Activated CD8-positive, alpha-beta T cell treated with anti-CD3 and anti-CD28 coated beads, Interleukin-2, amount 10 ng/mL, durations not matched to agents 7 days and 5 days (primary cell): ENCODE measurements around the gene CACNA2D3. TPM values are rescaled to one million over a fixed set of nuclear protein-coding genes. Genes with fewer than 3 reads are reported as not detected.
A peak's percentile ranks its signal among the peaks of the same experiment; 100 is the strongest.

Source experiments
- ATAC-seq: fragments of 150-1000 bp; cut with Tn5 transposase; one replicate; pipeline ENCODE4 v1.10.0; 2021; ENCODE audit warnings: moderate library complexity
- CTCF ChIA-PET: fragments of 350-600 bp; sonication (Branson Sonifier 250); formaldehyde crosslinking; loops from one replicate; lab custom pipeline; 2021; ENCODE audit warnings: antibody characterized with exemption; lab: Charles Lee
- POLR2A ChIA-PET: fragments of 350-600 bp; sonication (Branson Sonifier 250); formaldehyde crosslinking; loops from one replicate; lab custom pipeline; 2021; ENCODE audit warnings: antibody characterized with exemption; lab: Charles Lee
- DNase-seq: peaks from one replicate; pipeline ENCODE4 v3.0.0-alpha.2; 2020
- H3K27ac Mint-ChIP-seq: one replicate; pipeline ENCODE4 v1.8.0; 2021; ENCODE audit warnings: mild to moderate bottlenecking, mixed read lengths
- H3K27me3 Mint-ChIP-seq: one replicate; pipeline ENCODE4 v1.8.0; 2021; ENCODE audit warnings: low read depth, mixed read lengths
- H3K36me3 Mint-ChIP-seq: one replicate; pipeline ENCODE4 v1.8.0; 2021; ENCODE audit warnings: low read depth, mixed read lengths
- H3K4me1 Mint-ChIP-seq: one replicate; pipeline ENCODE4 v1.8.0; 2021; ENCODE audit warnings: low read depth, mixed read lengths
- H3K4me3 Mint-ChIP-seq: one replicate; pipeline ENCODE4 v1.8.0; 2021; ENCODE audit warnings: mild to moderate bottlenecking, mixed read lengths
- H3K9me3 Mint-ChIP-seq: one replicate; pipeline ENCODE4 v1.8.0; 2022; ENCODE audit warnings: mixed read lengths; ENCODE audit not compliant: insufficient read depth
- total RNA-seq, 2 experiments: library from RNA; stranded (reverse); gene quantifications; one replicate each; pipeline ENCODE4 v1.2.3, GENCODE V29; 2021

Gene CACNA2D3
- total RNA-seq, 2 experiments from 2014 or later, result not detected

GRCh38 chr3:54180921-54181320, 58.6 kb downstream of the CACNA2D3 start:
- ChIA-PET CTCF (no interaction called here), POLR2A (no interaction called here)
- H3K27ac Mint-ChIP-seq, result no peak overlapping the region
- H3K27me3 Mint-ChIP-seq, result no peaks in the 10 kb centered on the region
- no peaks in the 10 kb centered on the region for H3K36me3 Mint-ChIP-seq
- DNase-seq (no peak), ATAC-seq (no peak)
- no peak overlapping the region for H3K4me3 Mint-ChIP-seq
- no peaks in the 10 kb centered on the region for H3K4me1 Mint-ChIP-seq
- no peaks in the 10 kb centered on the region for H3K9me3 Mint-ChIP-seq

GRCh38 chr3:54182242-54182641, 59.9 kb downstream of the CACNA2D3 start:
- CTCF ChIA-PET, result no interaction called here
- ATAC-seq (no peak), DNase-seq (no peak)
- H3K4me3 Mint-ChIP-seq, result no peak overlapping the region
- H3K27me3 Mint-ChIP-seq, result no peaks in the 10 kb centered on the region
- no peaks in the 10 kb centered on the region for H3K4me1 Mint-ChIP-seq
- H3K9me3 Mint-ChIP-seq, result no peaks in the 10 kb centered on the region
- no peak overlapping the region for H3K27ac Mint-ChIP-seq
- no peaks in the 10 kb centered on the region for H3K36me3 Mint-ChIP-seq
- POLR2A ChIA-PET, result no interaction called here

DNA sequence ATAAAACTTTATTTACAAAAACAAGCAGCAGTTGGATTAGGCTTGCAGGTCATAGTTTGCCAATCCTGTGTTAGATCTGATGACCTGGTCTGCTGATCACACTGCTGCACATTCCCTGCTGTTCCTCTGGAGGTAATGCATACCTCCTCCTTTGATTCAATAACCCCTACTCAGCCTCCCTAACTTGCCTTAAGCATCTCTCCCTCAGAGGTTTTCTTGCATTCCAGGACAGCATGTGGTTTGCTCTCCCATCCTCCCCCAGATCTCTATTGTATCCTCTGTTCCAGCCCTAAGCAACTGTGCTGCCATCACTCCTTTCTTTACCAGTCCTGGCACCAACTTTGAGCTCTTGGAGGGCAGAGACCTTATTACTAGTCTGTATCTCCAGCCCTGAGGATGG, 63.4 kb downstream of the CACNA2D3 start:
- ChIA-PET POLR2A (no interaction called here), CTCF (no interaction called here)
- no peaks in the 10 kb centered on the region for H3K4me1 Mint-ChIP-seq
- no peaks in the 10 kb centered on the region for H3K9me3 Mint-ChIP-seq
- no peak overlapping the region for H3K27ac Mint-ChIP-seq
- H3K4me3 Mint-ChIP-seq, result no peak overlapping the region
- H3K27me3 Mint-ChIP-seq, result no peaks in the 10 kb centered on the region
- no peak for DNase-seq
- ATAC-seq, result no peak
- H3K36me3 Mint-ChIP-seq, result no peaks in the 10 kb centered on the region

GRCh38 chr3:54188176-54188791, 65.9 kb downstream of the CACNA2D3 start:
- no peak overlapping the region for H3K27ac Mint-ChIP-seq
- no peak overlapping the region for H3K4me3 Mint-ChIP-seq
- H3K9me3 Mint-ChIP-seq, result no peaks in the 10 kb centered on the region
- H3K4me1 Mint-ChIP-seq, result no peaks in the 10 kb centered on the region
- no peaks in the 10 kb centered on the region for H3K36me3 Mint-ChIP-seq
- DNase-seq (peak; percentile 56), ATAC-seq (peak; percentile 36)
- H3K27me3 Mint-ChIP-seq, result no peaks in the 10 kb centered on the region
- POLR2A ChIA-PET, result no interaction called here
- CTCF ChIA-PET, result no interaction called here

DNA sequence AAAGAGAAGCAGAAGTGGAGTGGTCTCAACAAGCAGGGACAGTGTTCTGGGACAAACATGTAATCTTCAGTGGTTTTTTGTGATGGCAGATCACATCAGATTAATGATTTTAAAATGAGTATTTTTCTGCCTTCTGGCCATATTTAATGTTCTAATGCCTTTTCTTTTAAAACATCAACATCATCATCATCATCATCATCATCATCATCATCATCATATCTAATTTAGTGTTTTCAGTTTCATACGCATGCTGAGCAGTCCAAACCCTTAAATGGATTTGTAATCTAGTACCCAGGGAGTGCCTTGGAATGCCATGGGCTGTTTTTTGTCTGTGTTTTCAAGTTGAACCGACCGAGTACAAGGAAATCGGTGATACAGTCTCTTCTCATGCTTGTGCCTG, 68.9 kb downstream of the CACNA2D3 start:
- Mint-ChIP-seq H3K9me3 (no peaks in the 10 kb centered on the region), H3K36me3 (no peaks in the 10 kb centered on the region), H3K27me3 (no peaks in the 10 kb centered on the region), H3K27ac (no peak overlapping the region), H3K4me3 (no peak overlapping the region), H3K4me1 (no peaks in the 10 kb centered on the region)
- DNase-seq, result no peak
- ChIA-PET CTCF (no interaction called here), POLR2A (no interaction called here)
- no peak for ATAC-seq

DNA sequence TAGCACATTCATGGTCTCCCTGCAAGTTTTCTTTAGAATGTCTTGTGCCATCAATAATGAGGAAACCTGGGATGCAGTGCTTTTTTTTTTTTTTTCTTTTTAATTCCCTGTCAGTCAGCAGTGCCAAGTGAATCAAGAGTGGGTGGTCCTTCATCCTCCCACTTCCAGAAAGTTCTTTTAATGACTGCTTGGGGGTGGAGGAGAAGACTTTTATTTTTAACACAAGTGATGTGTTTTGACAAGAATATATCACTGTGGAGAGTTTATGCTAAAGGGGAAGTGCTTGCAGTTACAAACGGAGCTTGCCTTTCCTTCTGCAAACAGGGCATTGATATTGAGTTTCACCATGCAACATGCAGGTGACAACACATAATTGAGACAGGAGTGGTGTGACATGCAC, 69.7 kb downstream of the CACNA2D3 start:
- H3K9me3 Mint-ChIP-seq, result no peaks in the 10 kb centered on the region
- ATAC-seq, result no peak
- DNase-seq, result no peak
- ChIA-PET CTCF (no interaction called here), POLR2A (no interaction called here)
- no peaks in the 10 kb centered on the region for H3K36me3 Mint-ChIP-seq
- no peak overlapping the region for H3K4me3 Mint-ChIP-seq
- H3K27me3 Mint-ChIP-seq, result no peaks in the 10 kb centered on the region
- H3K4me1 Mint-ChIP-seq, result no peaks in the 10 kb centered on the region
- no peak overlapping the region for H3K27ac Mint-ChIP-seq

- Mint-ChIP-seq H3K4me3 (no peak overlapping the region), H3K27ac (no peak overlapping the region), H3K4me1 (no peaks in the 10 kb centered on the region), H3K36me3 (no peaks in the 10 kb centered on the region), H3K9me3 (no peaks in the 10 kb centered on the region), H3K27me3 (no peaks in the 10 kb centered on the region)
- DNase-seq (no peak), ATAC-seq (no peak)
- ChIA-PET POLR2A (no interaction called here), CTCF (no interaction called here)
These were observed 70.7 kb downstream of the CACNA2D3 start for GRCh38 chr3:54193093-54193492.

GRCh38 chr3:54196360-54196991, 74.1 kb downstream of the CACNA2D3 start:
- DNase-seq, result no peak
- H3K4me3 Mint-ChIP-seq, result no peak overlapping the region
- CTCF ChIA-PET, result no interaction called here
- no peaks in the 10 kb centered on the region for H3K9me3 Mint-ChIP-seq
- ATAC-seq, result no peak
- H3K27ac Mint-ChIP-seq, result no peak overlapping the region
- POLR2A ChIA-PET, result no interaction called here
- H3K36me3 Mint-ChIP-seq, result no peaks in the 10 kb centered on the region
- no peaks in the 10 kb centered on the region for H3K4me1 Mint-ChIP-seq
- no peaks in the 10 kb centered on the region for H3K27me3 Mint-ChIP-seq

GRCh38 chr3:54197509-54197908, 75.2 kb downstream of the CACNA2D3 start:
- no peaks in the 10 kb centered on the region for H3K9me3 Mint-ChIP-seq
- H3K4me1 Mint-ChIP-seq, result no peaks in the 10 kb centered on the region
- ATAC-seq, result no peak
- no peaks in the 10 kb centered on the region for H3K36me3 Mint-ChIP-seq
- no peak overlapping the region for H3K4me3 Mint-ChIP-seq
- no peak overlapping the region for H3K27ac Mint-ChIP-seq
- ChIA-PET CTCF (no interaction called here), POLR2A (no interaction called here)
- DNase-seq, result no peak
- no peaks in the 10 kb centered on the region for H3K27me3 Mint-ChIP-seq

GRCh38 chr3:54198556-54198955, 76.2 kb downstream of the CACNA2D3 start:
- H3K27me3 Mint-ChIP-seq, result no peaks in the 10 kb centered on the region
- POLR2A ChIA-PET, result no interaction called here
- no peaks in the 10 kb centered on the region for H3K4me1 Mint-ChIP-seq
- no peak overlapping the region for H3K4me3 Mint-ChIP-seq
- no peaks in the 10 kb centered on the region for H3K9me3 Mint-ChIP-seq
- CTCF ChIA-PET, result no interaction called here
- no peak for ATAC-seq
- H3K27ac Mint-ChIP-seq, result no peak overlapping the region
- no peaks in the 10 kb centered on the region for H3K36me3 Mint-ChIP-seq
- DNase-seq, result no peak

- CTCF ChIA-PET, result no interaction called here
- no peak overlapping the region for H3K4me3 Mint-ChIP-seq
These were observed 79.7 kb downstream of the CACNA2D3 start for GRCh38 chr3:54202054-54202453.

DNA sequence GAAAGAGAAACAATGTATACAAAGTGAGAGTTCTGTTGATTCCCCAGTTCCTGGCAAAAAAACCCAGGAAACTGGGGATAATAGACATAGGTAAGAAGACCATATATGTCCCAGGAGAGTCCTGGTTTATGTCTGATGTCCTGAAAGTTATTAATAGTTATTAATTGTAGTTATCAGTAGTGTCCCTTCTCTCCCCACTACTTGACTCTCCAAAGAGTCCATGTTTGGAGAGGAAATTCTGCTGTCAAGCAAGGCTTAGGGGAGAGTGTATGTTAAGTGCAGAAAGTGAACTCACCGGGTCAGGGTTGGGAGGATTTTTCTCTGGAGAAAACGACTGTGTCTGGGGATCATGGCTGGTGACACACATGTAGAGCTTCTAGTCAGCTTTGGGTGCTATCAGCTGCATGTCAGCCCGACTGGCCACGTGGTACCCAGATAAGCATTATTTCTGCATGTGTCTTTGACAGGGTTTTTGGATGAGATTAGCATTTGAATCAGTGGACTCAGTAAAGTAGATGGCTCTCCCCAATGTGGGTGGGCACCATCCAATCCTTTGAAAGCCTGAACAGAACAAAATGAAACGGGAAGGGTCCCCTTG, 80.4 kb downstream of the CACNA2D3 start:
- Mint-ChIP-seq H3K36me3 (no peaks in the 10 kb centered on the region), H3K4me3 (no peak overlapping the region), H3K9me3 (no peaks in the 10 kb centered on the region), H3K4me1 (no peaks in the 10 kb centered on the region), H3K27ac (no peak overlapping the region), H3K27me3 (no peaks in the 10 kb centered on the region)
- ChIA-PET POLR2A (no interaction called here), CTCF (no interaction called here)
- DNase-seq, result no peak
- ATAC-seq, result no peak

More at GRCh38 chr3:54202054-54202453, 79.7 kb downstream of the CACNA2D3 start:
- Mint-ChIP-seq H3K27me3 (no peaks in the 10 kb centered on the region), H3K36me3 (no peaks in the 10 kb centered on the region), H3K9me3 (no peaks in the 10 kb centered on the region), H3K27ac (no peak overlapping the region), H3K4me1 (no peaks in the 10 kb centered on the region)
- ATAC-seq (no peak), DNase-seq (no peak)
- POLR2A ChIA-PET, result no interaction called here
